ENCODE results near the gene DMAC2L.

DMAC2L gene

GRCh38 chr14:50344876-50345563 is 32.9 kb downstream of the DMAC2L start:
- H3K27ac ChIP-seq, result no peak overlapping the region
- no peak for TF ChIP-seq CTCF (conservative IDR thresholded peaks at IDR 0.05; ENCODE audit: low read depth, low read length)

GRCh38 chr14:50345846-50346422 is 33.8 kb downstream of the DMAC2L start:
- no peak for TF ChIP-seq CTCF (conservative IDR thresholded peaks at IDR 0.05; ENCODE audit: low read depth, low read length)
- Histone ChIP-seq H3K79me2 (ENCODE audit: insufficient read depth, low read depth) (no peaks in the 10 kb centered on the region), H3K36me3 (ENCODE audit: insufficient read depth) (no peaks in the 10 kb centered on the region), H3K27ac (no peak overlapping the region), H2AFZ (ENCODE audit: low read depth) (no peak overlapping the region), H3K27me3 (ENCODE audit: insufficient read depth, low read depth) (no peaks in the 10 kb centered on the region), H3K9ac (no peak overlapping the region), H3K4me1 (ENCODE audit: low read depth, poor library complexity, severe bottlenecking) (peaks cover 24% of the 10 kb centered on the region), H4K20me1 (ENCODE audit: insufficient read depth) (no peaks in the 10 kb centered on the region), H3K4me3 (IDR thresholded peaks at IDR 0.05; ENCODE audit: insufficient read depth, low read depth, low read length) (no peak overlapping the region), H3K4me2 (no peak overlapping the region)

More at GRCh38 chr14:50344876-50345563, 32.9 kb downstream of the DMAC2L start:
- Histone ChIP-seq H3K4me1 (ENCODE audit: low read depth, poor library complexity, severe bottlenecking) (peaks cover 24% of the 10 kb centered on the region), H3K4me3 (IDR thresholded peaks at IDR 0.05; ENCODE audit: insufficient read depth, low read depth, low read length) (no peak overlapping the region), H3K9ac (no peak overlapping the region), H3K4me2 (no peak overlapping the region), H4K20me1 (ENCODE audit: insufficient read depth) (no peaks in the 10 kb centered on the region), H3K36me3 (ENCODE audit: insufficient read depth) (no peaks in the 10 kb centered on the region), H3K27me3 (ENCODE audit: insufficient read depth, low read depth) (no peaks in the 10 kb centered on the region), H2AFZ (ENCODE audit: low read depth) (no peak overlapping the region), H3K79me2 (ENCODE audit: insufficient read depth, low read depth) (no peaks in the 10 kb centered on the region)

- H3K4me1 ChIP-seq (ENCODE audit: low read depth, poor library complexity, severe bottlenecking), result peaks cover 17% of the 10 kb centered on the region
- H3K4me2 ChIP-seq, result no peak overlapping the region
- no peaks in the 10 kb centered on the region for H3K36me3 ChIP-seq (ENCODE audit: insufficient read depth)
- no peaks in the 10 kb centered on the region for H4K20me1 ChIP-seq (ENCODE audit: insufficient read depth)
- H3K9ac ChIP-seq, result no peak overlapping the region
- no peaks in the 10 kb centered on the region for H3K27me3 ChIP-seq (ENCODE audit: insufficient read depth, low read depth)
- TF ChIP-seq CTCF (conservative IDR thresholded peaks at IDR 0.05; ENCODE audit: low read depth, low read length), result no peak
- H3K27ac ChIP-seq, result no peak overlapping the region
- H3K4me3 ChIP-seq (IDR thresholded peaks at IDR 0.05; ENCODE audit: insufficient read depth, low read depth, low read length), result no peak overlapping the region
- no peaks in the 10 kb centered on the region for H3K79me2 ChIP-seq (ENCODE audit: insufficient read depth, low read depth)
- H2AFZ ChIP-seq (ENCODE audit: low read depth), result no peak overlapping the region
These were observed 35.4 kb downstream of the DMAC2L start for GRCh38 chr14:50347521-50347920.

- peaks cover 9% of the 10 kb centered on the region for H3K4me1 ChIP-seq (ENCODE audit: low read depth, poor library complexity, severe bottlenecking)
- no peak overlapping the region for H3K4me2 ChIP-seq
- H3K27me3 ChIP-seq (ENCODE audit: insufficient read depth, low read depth), result no peaks in the 10 kb centered on the region
- H3K27ac ChIP-seq, result no peak overlapping the region
- no peak overlapping the region for H3K9ac ChIP-seq
- no peaks in the 10 kb centered on the region for H3K36me3 ChIP-seq (ENCODE audit: insufficient read depth)
- no peaks in the 10 kb centered on the region for H4K20me1 ChIP-seq (ENCODE audit: insufficient read depth)
- no peak overlapping the region for H2AFZ ChIP-seq (ENCODE audit: low read depth)
- no peaks in the 10 kb centered on the region for H3K79me2 ChIP-seq (ENCODE audit: insufficient read depth, low read depth)
- TF ChIP-seq CTCF (conservative IDR thresholded peaks at IDR 0.05; ENCODE audit: low read depth, low read length), result no peak
- no peak overlapping the region for H3K4me3 ChIP-seq (IDR thresholded peaks at IDR 0.05; ENCODE audit: insufficient read depth, low read depth, low read length)
These were observed 36.8 kb downstream of the DMAC2L start for GRCh38 chr14:50348933-50349332.

Data from KMS-11 (cell line).